Measurements from ENCODE around the gene CTIF. TPM values are rescaled to one million over a fixed set of nuclear protein-coding genes. Genes with fewer than 3 reads are reported as not detected.

CTIF gene
- total RNA-seq, 2 experiments from 2014 or later: 0.06 to 0.38 TPM

DNA sequence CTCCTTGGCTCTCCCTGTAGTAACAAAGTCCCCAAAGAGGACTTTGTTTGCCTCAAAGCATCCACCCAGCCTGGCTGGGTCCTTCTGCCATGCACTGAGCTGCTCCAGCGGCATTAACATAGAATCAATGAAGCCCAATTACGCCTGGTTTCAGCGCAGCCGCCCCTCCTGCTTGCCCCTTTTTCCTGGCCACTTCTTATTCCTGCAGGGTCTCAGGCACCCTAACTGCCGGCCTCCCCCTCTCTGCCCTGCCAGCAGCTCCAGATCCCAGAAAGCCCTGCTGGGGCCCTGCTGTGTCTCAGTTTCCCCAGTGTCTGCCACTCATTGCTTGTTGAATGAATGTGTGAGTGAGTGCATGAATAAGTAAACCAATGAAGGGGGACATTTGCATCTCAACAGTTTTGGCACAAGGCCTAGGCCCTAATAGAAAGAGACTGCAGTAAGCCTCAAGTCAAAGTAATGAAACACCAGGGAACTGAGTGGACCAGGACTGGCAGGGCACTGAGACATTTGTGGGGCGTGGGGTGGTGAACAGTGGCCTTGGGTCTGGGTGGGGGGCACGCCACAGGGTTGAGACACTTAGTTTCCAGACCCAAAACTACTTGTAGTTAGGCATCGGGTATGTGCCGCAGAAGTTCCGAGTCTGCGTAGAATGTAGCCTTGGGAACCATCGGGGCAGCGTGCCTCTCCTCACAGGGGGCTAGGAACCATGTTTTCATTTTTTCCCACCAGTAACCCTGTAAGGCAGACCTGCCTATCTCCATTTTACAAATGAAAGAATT is 351.3 kb downstream of the CTIF start:
- POLR2A ChIA-PET: no interaction called here
- no peaks in the 10 kb centered on the region for H3K9me3 ChIP-seq (ENCODE audit: low read length)
- no peak overlapping the region for H2AFZ ChIP-seq (ENCODE audit: low read length)
- no peak overlapping the region for H3K4me2 ChIP-seq (ENCODE audit: low read length)
- intact Hi-C loops (cut with micrococcal nuclease; ENCODE audit: unreplicated experiment): no loop called here
- no peaks in the 10 kb centered on the region for H3K79me2 ChIP-seq (ENCODE audit: insufficient read depth, low read depth, low read length)
- H3K27ac ChIP-seq (ENCODE audit: low read depth, low read length, poor library complexity, severe bottlenecking): no peak overlapping the region
- no peaks in the 10 kb centered on the region for H3K4me1 ChIP-seq (ENCODE audit: insufficient read depth, low read length, poor library complexity, severe bottlenecking)
- H3K9me2 ChIP-seq (ENCODE audit: insufficient read depth, low read length): no peaks in the 10 kb centered on the region
- no peaks in the 10 kb centered on the region for H4K20me1 ChIP-seq (ENCODE audit: insufficient read depth, low read length)
- no peak for TF ChIP-seq EZH2phosphoT487 (IDR thresholded peaks at IDR 0.05; ENCODE audit: borderline replicate concordance, low read depth, low read length)
- no peak for TF ChIP-seq CTCF (conservative IDR thresholded peaks at IDR 0.05; ENCODE audit: low read length)
- no peaks in the 10 kb centered on the region for H3K36me3 ChIP-seq (ENCODE audit: insufficient read depth, low read length)
- DNase-seq (ENCODE audit: low spot score): no peak
- CTCF ChIA-PET (ENCODE audit: unreplicated experiment): no interaction called here
- BruUV-seq (replicated peaks): no TSS peak
- no peak overlapping the region for H3K4me3 ChIP-seq (ENCODE audit: low read depth, low read length, poor library complexity, severe bottlenecking)

GRCh38 chr18:48891721-48892120 is 352.9 kb downstream of the CTIF start:
- no peaks in the 10 kb centered on the region for H3K9me2 ChIP-seq (ENCODE audit: insufficient read depth, low read length)
- no peak for DNase-seq (ENCODE audit: low spot score)
- no peak overlapping the region for H3K4me2 ChIP-seq (ENCODE audit: low read length)
- no peaks in the 10 kb centered on the region for H3K9me3 ChIP-seq (ENCODE audit: low read length)
- no TSS peak for BruUV-seq (replicated peaks)
- ChIA-PET CTCF (ENCODE audit: unreplicated experiment) (no interaction called here), POLR2A (no interaction called here)
- H3K4me1 ChIP-seq (ENCODE audit: insufficient read depth, low read length, poor library complexity, severe bottlenecking): peaks cover 4% of the 10 kb centered on the region
- TF ChIP-seq EZH2phosphoT487 (IDR thresholded peaks at IDR 0.05; ENCODE audit: borderline replicate concordance, low read depth, low read length) (no peak), CTCF (conservative IDR thresholded peaks at IDR 0.05; ENCODE audit: low read length) (no peak)
- no peaks in the 10 kb centered on the region for H3K79me2 ChIP-seq (ENCODE audit: insufficient read depth, low read depth, low read length)
- H3K4me3 ChIP-seq (ENCODE audit: low read depth, low read length, poor library complexity, severe bottlenecking): no peak overlapping the region
- H3K27ac ChIP-seq (ENCODE audit: low read depth, low read length, poor library complexity, severe bottlenecking): no peak overlapping the region
- no peaks in the 10 kb centered on the region for H4K20me1 ChIP-seq (ENCODE audit: insufficient read depth, low read length)
- intact Hi-C loops (cut with micrococcal nuclease; ENCODE audit: unreplicated experiment): no loop called here
- H2AFZ ChIP-seq (ENCODE audit: low read length): no peak overlapping the region
- H3K36me3 ChIP-seq (ENCODE audit: insufficient read depth, low read length): no peaks in the 10 kb centered on the region

DNA sequence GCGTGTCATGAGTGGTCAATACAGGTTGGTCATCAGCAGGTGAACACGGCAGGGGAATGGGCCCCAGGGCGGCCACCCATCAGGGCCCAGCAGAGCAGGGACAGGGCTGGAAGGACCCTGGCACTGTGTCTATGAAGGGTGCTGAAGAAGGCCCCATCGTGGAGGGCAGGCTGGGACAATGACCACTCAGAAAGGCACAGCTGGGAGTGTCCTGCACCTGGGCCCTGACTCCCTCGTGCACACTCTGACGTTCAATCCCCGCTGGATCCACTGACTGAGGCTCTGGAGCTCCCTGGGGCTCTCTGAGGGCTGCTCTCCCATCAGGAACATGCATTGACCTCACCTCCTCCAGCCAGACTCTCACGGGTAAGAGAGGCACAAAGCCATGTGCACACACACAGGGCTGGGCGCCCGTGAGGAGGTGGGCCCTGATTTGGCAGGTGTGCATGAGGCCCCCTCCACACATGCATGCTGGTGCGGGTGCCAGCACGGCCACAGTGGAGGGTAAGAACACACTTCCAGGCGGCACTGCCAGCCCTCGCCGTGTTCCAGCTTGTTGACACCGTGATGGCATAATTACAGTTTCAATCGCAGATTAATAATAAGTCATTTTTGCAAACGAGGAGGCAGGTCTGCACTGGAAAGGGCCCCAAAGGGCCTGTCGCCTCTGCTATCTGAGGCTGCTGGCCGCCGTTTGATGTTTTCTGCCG is 353.5 kb downstream of the CTIF start:
- Histone ChIP-seq H3K4me2 (ENCODE audit: low read length) (no peak overlapping the region), H3K36me3 (ENCODE audit: insufficient read depth, low read length) (no peaks in the 10 kb centered on the region), H3K4me1 (ENCODE audit: insufficient read depth, low read length, poor library complexity, severe bottlenecking) (peaks cover 10% of the 10 kb centered on the region), H3K4me3 (ENCODE audit: low read depth, low read length, poor library complexity, severe bottlenecking) (no peak overlapping the region), H3K9me2 (ENCODE audit: insufficient read depth, low read length) (no peaks in the 10 kb centered on the region), H4K20me1 (ENCODE audit: insufficient read depth, low read length) (no peaks in the 10 kb centered on the region), H3K27ac (ENCODE audit: low read depth, low read length, poor library complexity, severe bottlenecking) (no peak overlapping the region), H3K9me3 (ENCODE audit: low read length) (no peaks in the 10 kb centered on the region), H2AFZ (ENCODE audit: low read length) (no peak overlapping the region), H3K79me2 (ENCODE audit: insufficient read depth, low read depth, low read length) (no peaks in the 10 kb centered on the region)
- TF ChIP-seq CTCF (conservative IDR thresholded peaks at IDR 0.05; ENCODE audit: low read length) (no peak), EZH2phosphoT487 (IDR thresholded peaks at IDR 0.05; ENCODE audit: borderline replicate concordance, low read depth, low read length) (no peak)
- BruUV-seq (replicated peaks): no TSS peak
- intact Hi-C loops (cut with micrococcal nuclease; ENCODE audit: unreplicated experiment): no loop called here
- CTCF ChIA-PET (ENCODE audit: unreplicated experiment): no interaction called here
- DNase-seq (ENCODE audit: low spot score): no peak
- POLR2A ChIA-PET: no interaction called here

Measured in OCI-LY7 (cell line).